NK-92 treated with Interleukin-12 subunit alpha and Interleukin-12 subunit beta, amount 100 ng/mL, for 24 hours (cell line): ENCODE results near the gene KRTAP2-3.
"Not testable (repeated sequence)": the region's sequence is repeated elsewhere in the genome, so short reads cannot be mapped to it uniquely, and the experiment has no call there.

Experiments
- DNase-seq: peaks from one replicate; lab custom pipeline; 2025; lab: John Stamatoyannopoulos, UW

The KRTAP2-3 gene

GRCh38 chr17:41067281-41067680 is 7.4 kb upstream of the KRTAP2-3 start:
- no peak for DNase-seq

DNA sequence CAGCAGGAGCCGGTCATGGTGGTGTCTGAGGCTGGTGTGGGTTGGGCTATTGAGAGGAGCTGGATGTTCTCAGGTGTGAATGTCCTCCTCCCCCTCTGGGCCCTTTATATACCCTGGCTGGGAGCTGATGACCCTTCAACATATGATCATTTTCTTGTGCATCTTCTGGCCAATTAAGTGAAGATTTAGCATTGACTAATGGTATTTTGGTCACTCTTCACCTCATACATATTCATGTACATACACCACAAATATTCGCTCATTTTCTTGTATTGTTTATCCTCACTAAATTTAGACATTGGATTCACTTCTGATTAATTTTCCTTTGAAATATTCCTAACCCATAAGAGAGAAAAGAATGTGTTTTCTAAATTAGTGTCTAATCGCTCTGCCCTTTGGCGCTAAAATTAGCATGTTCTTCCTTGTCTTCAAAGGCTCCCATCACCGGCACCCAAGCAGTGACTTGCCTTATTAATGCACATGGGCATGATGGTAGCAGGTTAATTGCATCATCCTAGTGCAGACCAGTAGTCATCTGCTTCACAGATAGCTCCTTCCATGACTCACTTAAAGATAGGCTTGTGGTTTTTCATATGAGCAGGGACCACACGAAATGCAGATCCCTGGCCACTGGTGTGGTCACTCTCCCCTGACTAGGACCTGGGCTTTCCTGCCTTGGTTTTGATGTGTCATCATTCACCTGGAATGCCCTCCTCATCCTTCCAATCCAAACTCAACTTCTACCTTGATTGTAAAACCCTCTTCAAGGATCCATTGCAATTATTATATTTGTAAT is 6.1 kb upstream of the KRTAP2-3 start, which contains the start of gene KRTAP2-4:
KRTAP2-4 (minus strand) TSS at position 51 of the 796 bp plus-strand sequence; CDS start at position 17, 34 bp downstream.
- DNase-seq: no peak

GRCh38 chr17:41065016-41065689 is 5.2 kb upstream of the KRTAP2-3 start:
- DNase-seq: not testable (repeated sequence)

GRCh38 chr17:41064301-41064700 is 4.4 kb upstream of the KRTAP2-3 start:
- no peak for DNase-seq

DNA sequence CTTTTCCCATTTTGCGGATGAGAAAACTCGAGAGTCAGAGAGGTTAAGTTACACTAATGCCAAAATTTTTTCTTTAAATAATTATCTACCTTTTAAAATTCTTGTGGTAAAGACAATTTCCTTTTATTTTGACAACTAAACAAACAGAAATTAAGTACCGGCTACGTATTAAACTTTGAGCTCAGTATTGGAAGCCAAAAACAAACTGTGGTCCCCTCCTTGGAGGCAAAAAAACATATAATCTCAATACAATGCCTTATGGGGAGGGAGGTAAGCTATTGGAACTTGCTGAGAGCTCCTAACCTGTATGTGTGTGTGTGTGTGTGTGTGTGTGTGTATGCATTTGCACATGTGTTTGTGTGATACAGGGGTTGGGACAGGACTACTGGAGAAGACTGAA is 3.5 kb upstream of the KRTAP2-3 start:
- DNase-seq: no peak

DNA sequence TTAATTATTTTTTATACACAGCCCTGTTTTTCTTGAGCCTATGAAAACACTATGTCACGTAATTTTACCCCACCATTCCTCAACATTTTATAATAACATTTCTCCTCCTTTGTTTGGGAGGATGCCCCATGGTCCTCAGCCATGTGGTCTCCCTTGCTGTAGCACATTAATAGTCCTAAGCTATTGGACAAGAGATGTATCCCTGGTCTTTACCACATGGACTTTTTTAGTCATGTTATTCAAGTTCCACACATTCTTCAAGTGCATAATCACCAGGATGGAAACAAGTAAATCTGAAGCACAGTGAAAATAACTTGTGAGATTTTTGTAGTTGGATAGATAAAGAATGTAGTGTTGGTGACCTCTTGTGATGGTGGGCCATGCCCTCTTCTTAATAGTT is 2.0 kb upstream of the KRTAP2-3 start:
- DNase-seq: no peak

DNA sequence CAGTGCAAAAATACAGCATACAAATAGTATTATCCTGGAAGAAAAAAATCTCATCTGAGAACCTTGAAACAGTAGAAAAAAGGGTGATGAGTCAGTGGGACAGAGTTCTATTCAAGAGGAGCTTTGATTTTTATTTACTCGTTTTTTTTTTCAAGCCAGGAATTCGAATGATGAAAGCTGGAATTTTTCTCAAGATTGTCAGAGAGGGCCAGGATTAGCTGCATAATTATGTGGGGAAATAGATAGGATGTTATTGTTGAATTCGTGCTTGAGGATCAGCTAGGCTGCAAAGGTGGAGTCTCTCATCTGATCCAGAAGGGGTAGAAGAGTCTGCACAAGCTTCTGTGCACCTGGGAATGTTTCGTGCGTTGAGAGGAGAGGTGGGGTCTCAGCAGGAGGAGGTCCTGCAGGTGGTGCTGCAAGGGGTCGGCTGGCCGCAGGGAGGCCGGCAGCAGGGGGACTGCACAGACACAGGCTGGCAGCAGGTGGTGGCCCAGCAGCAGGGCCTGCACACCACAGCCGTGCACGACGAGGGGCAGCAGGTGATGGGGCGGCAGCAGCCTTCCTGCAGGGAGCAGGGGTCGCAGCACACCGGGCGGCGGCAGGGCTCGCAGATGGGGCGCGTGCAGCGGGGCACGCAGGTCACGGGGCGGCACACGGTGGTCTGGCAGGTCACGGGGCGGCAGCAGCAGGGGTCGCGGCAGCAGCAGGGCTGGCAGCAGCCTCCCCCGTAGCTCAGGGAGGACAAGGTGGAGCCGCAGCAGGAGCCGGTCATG is 450 bp downstream of the KRTAP2-3 start:
- DNase-seq: not testable (repeated sequence)

- DNase-seq: no peak
Measured at GRCh38 chr17:41058741-41059140, 1.2 kb downstream of the KRTAP2-3 start.

GRCh38 chr17:41057547-41057946 is 2.4 kb downstream of the KRTAP2-3 start:
- no peak for DNase-seq

DNA sequence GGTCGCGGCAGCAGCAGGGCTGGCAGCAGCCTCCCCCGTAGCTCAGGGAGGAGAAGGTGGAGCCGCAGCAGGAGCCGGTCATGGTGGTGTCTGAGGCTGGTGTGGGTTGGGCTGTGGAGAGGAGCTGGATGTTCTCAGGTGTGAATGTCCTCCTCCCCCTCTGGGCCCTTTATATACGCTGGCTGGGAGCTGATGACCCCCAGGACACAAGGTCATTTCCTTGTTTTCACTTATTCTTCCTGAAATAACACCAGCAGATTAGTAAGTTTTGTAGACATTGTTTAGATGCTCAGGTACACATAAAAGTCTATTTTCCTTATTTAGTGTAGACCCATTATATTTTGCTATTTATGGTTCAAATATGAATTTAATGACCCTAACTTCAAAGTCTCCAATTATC is 4.8 kb downstream of the KRTAP2-3 start, which contains the start of gene KRTAP2-2:
KRTAP2-2 (minus strand) TSS at position 101 of the 400 bp plus-strand sequence; CDS start at position 82, 19 bp downstream.
- not testable (repeated sequence) for DNase-seq

DNA sequence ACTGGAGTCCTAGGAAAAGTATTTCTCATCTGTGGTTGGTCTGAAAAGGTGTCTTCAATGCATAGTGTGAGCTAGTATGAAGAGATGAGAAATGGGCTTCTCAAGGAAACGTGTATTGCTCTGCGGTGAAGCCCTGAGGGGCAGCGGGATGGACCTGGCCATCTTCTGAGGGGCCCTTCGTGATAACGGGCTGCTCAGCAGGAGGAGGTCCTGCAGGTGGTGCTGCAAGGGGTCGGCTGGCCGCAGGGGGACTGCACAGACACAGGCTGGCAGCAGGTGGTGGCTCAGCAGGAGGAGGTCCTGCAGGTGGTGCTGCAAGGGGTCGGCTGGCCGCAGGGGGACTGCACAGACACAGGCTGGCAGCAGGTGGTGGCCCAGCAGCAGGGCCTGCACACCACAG is 5.4 kb downstream of the KRTAP2-3 start:
- DNase-seq: not testable (repeated sequence)

DNA sequence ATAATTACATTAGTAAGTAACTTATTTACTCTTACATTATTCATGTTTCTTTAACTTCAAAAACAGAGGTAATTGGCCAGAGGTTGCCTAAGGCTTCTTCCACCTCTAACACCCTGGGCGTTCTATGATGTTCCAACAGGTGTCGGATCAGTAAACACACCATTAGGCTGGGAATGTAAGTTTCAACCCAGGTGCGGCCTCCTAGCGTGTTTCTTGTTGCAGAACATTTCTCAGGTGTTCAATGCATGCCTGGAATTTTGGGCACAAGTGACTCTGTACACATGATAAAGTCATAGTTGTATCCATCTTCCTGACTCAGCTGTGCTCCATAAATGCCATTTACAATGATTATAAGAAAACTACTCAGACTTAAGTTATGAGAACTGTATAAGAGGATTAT is 5.9 kb downstream of the KRTAP2-3 start:
- DNase-seq: no peak

- DNase-seq: no peak
Measured at GRCh38 chr17:41052566-41052965, 7.3 kb downstream of the KRTAP2-3 start.

DNA sequence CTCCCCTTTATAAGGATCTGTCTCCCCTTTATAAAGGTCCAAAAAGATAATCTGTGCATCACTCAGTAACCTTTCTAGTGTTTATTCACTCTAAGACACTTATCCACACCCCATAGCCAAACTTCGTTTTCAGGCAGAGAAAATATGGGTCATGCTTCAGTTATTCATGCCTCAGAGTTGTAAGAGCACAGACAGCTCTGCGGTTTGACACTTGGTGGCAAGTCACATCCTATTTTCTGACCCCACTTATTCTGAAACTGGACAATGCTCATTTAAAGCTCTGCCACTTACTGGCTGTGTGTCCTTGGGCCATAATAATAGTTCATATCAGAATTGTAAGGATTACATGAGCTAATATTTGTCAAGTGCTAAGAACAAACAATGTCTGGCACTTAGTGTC is 10.8 kb downstream of the KRTAP2-3 start:
- DNase-seq: no peak

GRCh38 chr17:41048441-41048840 is 11.5 kb downstream of the KRTAP2-3 start:
- no peak for DNase-seq

DNA sequence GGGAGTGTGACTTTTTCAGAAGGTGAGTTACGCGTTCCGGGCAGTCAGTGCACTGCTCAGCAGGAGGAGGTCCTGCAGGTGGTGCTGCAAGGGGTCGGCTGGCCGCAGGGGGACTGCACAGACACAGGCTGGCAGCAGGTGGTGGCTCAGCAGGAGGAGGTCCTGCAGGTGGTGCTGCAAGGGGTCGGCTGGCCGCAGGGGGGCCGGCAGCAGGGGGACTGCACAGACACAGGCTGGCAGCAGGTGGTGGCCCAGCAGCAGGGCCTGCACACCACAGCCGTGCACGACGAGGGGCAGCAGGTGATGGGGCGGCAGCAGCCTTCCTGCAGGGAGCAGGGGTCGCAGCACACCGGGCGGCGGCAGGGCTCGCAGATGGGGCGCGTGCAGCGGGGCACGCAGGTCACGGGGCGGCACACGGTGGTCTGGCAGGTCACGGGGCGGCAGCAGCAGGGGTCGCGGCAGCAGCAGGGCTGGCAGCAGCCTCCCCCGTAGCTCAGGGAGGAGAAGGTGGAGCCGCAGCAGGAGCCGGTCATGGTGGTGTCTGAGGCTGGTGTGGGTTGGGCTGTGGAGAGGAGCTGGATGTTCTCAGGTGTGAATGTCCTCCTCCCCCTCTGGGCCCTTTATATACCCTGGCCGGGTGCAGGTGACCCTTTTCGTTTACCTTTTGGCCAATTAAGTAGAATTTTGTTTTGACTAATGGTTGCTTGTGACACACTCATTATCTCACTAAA is 13.0 kb downstream of the KRTAP2-3 start, which contains the start of gene KRTAP2-1:
KRTAP2-1 (minus strand) TSS at position 582 of the 731 bp plus-strand sequence; CDS start at position 533, 49 bp downstream.
- DNase-seq: not testable (repeated sequence)

DNA sequence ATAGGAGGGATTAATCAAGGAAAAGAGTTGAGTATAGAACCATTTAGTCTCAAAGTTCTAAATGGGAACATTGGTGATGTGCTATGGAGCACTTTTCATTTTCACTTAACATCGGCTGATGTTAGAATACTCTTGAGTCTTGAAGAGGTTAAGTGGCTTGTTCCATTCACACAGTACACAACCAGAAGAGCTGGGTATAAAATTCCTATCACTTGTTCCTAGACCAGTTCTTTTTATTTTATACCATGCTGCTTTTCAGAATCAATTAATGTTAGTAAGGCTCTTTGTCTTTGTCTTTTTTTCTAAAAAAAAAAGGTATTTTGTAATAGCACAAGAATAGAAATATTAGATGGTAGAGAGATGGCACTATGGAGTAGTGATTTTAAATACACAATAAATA is 17.0 kb downstream of the KRTAP2-3 start:
- no peak for DNase-seq

DNA sequence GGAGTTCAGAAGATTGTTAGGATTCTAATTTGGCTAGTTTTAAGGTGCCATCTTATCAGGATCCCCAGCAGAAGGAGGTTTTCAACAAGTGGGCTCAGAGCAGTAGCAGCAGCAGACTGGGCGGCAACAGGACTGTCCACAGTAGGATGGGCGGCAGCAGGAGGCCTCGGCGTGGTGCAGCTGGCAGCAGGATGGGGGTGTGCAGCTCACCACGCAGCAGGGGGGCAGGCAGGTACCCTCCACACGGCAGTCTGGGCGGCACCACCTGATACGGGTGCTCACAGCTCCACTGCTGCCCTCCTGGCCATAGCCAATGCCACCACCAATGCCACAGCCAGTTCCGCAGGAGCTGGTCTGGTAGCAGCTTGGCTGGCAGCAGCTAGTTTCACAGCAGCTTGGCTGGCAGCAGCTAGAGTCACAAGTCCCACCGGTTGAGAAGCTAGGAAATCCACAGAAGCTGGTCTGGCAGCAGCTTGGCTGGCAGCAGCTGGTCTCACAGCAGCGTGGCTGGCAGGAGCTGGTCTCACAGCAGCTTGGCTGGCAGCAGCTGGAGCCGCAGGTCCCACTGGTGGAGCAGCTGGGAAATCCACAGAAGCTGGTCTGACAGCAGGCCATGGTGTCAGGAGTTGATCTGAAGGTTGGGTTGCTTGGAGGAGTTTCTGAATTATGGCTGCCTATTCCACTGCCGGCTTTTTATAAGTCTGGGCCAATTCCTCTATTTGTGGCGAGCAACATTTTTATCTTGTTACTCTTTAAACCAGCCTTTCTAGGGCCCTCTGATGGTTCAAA is 18.9 kb downstream of the KRTAP2-3 start, which contains the start of gene KRTAP1-1:
KRTAP1-1 (minus strand) TSS at position 668 of the 789 bp plus-strand sequence; CDS start at position 615, 53 bp downstream.
- not testable (repeated sequence) for DNase-seq

GRCh38 chr17:41037853-41038350 is 22.0 kb downstream of the KRTAP2-3 start:
- no peak for DNase-seq

GRCh38 chr17:41034346-41034935 is 25.5 kb downstream of the KRTAP2-3 start, which contains the start of gene KRTAP1-3:
KRTAP1-3 (minus strand) TSS chr17:41034874; CDS start chr17:41034821, 53 bp downstream.
- DNase-seq: not testable (repeated sequence)
